OCI-LY1 (cell line): ENCODE measurements around the gene CDC7.
A peak's percentile ranks its signal among the peaks of the same experiment; 100 is the strongest.

ENCODE experiments used
- H2AFZ ChIP-seq: fragments of 200-600 bp; sonication (generic), shearing (Covaris generic); 2 replicates; pipeline ENCODE4 v1.6.0; 2014; ENCODE audit warnings: antibody characterized with exemption, mild to moderate bottlenecking, low read length
- H3F3A ChIP-seq: fragments of 200-600 bp; sonication (generic), shearing (Covaris generic); 2 replicates; pipeline ENCODE4 v1.6.0; 2014; ENCODE audit warnings: mild to moderate bottlenecking, antibody characterized with exemption, low read length, moderate library complexity; ENCODE audit not compliant: insufficient read depth
- H3K27ac ChIP-seq: fragments of 200-600 bp; sonication (generic); 2 replicates; pipeline ENCODE4 v1.5.1; 2014; ENCODE audit warnings: low read length, mixed run types, mild to moderate bottlenecking, low read depth; ENCODE audit not compliant: poor library complexity, severe bottlenecking
- H3K27me3 ChIP-seq: fragments of 200-600 bp; sonication (generic); 2 replicates; pipeline ENCODE4 v1.6.0; 2014; ENCODE audit warnings: antibody characterized with exemption, mild to moderate bottlenecking, low read length, moderate library complexity; ENCODE audit not compliant: insufficient read depth
- H3K36me3 ChIP-seq: fragments of 200-600 bp; sonication (generic); 2 replicates; pipeline ENCODE4 v1.6.1; 2014; ENCODE audit warnings: mild to moderate bottlenecking, antibody characterized with exemption, low read length, moderate library complexity, mixed read lengths; ENCODE audit not compliant: insufficient read depth
- H3K4me1 ChIP-seq: fragments of 200-600 bp; sonication (generic); 2 replicates; pipeline ENCODE4 v1.5.1; 2014; ENCODE audit warnings: mild to moderate bottlenecking, low read length, moderate library complexity; ENCODE audit not compliant: insufficient read depth, severe bottlenecking
- H3K4me2 ChIP-seq: fragments of 200-600 bp; sonication (generic), shearing (Covaris generic); 2 replicates; pipeline ENCODE4 v1.6.1; 2014; ENCODE audit warnings: low read length
- H3K4me3 ChIP-seq: fragments of 200-600 bp; sonication (generic); 2 replicates; pipeline ENCODE4 v1.5.1; 2014; ENCODE audit warnings: low read length, low read depth, mild to moderate bottlenecking, mixed read lengths; ENCODE audit not compliant: poor library complexity, severe bottlenecking
- H3K79me2 ChIP-seq: fragments of 200-600 bp; shearing (Covaris generic); 2 replicates; pipeline ENCODE4 v1.6.1; 2016; ENCODE audit warnings: mixed run types, low read length, mixed read lengths; ENCODE audit not compliant: insufficient read depth
- H3K9ac ChIP-seq: fragments of 200-600 bp; sonication (generic), shearing (Covaris generic); 2 replicates; pipeline ENCODE4 v1.6.1; 2014; ENCODE audit warnings: mild to moderate bottlenecking, low read length, mixed read lengths
- H3K9me2 ChIP-seq: fragments of 200-600 bp; sonication (generic), shearing (Covaris generic); 2 replicates; pipeline ENCODE4 v1.6.1; 2014; ENCODE audit warnings: low read depth, mild to moderate bottlenecking, low read length, mixed read lengths
- H3K9me3 ChIP-seq: fragments of 200-600 bp; shearing (Covaris generic); 2 replicates; pipeline ENCODE4 v1.6.1; 2014; ENCODE audit warnings: low read length, mixed read lengths
- H4K20me1 ChIP-seq: fragments of 200-600 bp; sonication (generic), shearing (Covaris generic); 2 replicates; pipeline ENCODE4 v1.6.0; 2016; ENCODE audit warnings: mild to moderate bottlenecking, low read length; ENCODE audit not compliant: insufficient read depth
- CTCF ChIP-seq: fragments of 200-600 bp; sonication (generic), shearing (Covaris generic); IDR thresholded peaks from 2 replicates; pipeline ENCODE4 v1.5.1; 2017; ENCODE audit warnings: mild to moderate bottlenecking, antibody characterized with exemption, low read length, moderate library complexity, mixed read lengths
- EZH2 ChIP-seq: fragments of 200-600 bp; sonication (generic), shearing (Covaris generic); IDR thresholded peaks from 2 replicates; pipeline ENCODE4 v1.8.0; 2017; ENCODE audit warnings: borderline replicate concordance, mixed run types, mild to moderate bottlenecking, antibody characterized with exemption, low read length, moderate library complexity, mixed read lengths

CDC7 gene

GRCh38 chr1:91501971-91502671 is 1.5 kb downstream of the CDC7 start:
- Histone ChIP-seq H3K27ac (peak overlapping the region; percentile 68), H3K9me3 (no peaks in the 10 kb centered on the region), H2AFZ (no peak overlapping the region), H3K9me2 (no peaks in the 10 kb centered on the region), H3K4me3 (peak overlapping the region; percentile 87), H3K4me2 (peak overlapping the region; percentile 89), H3K4me1 (peaks cover 44% of the 10 kb centered on the region), H4K20me1 (no peaks in the 10 kb centered on the region), H3K79me2 (peaks cover 60% of the 10 kb centered on the region), H3K9ac (peak overlapping the region; percentile 92), H3F3A (no peaks in the 10 kb centered on the region), H3K36me3 (peaks cover 20% of the 10 kb centered on the region; the same call in 1 of the 2 replicates), H3K27me3 (no peaks in the 10 kb centered on the region)
- TF ChIP-seq EZH2: no peak
- no peak for TF ChIP-seq CTCF

- no peaks in the 10 kb centered on the region for H3F3A ChIP-seq
- H3K4me3 ChIP-seq: peak overlapping the region; percentile 87
- H3K79me2 ChIP-seq: peaks cover 65% of the 10 kb centered on the region
- no peaks in the 10 kb centered on the region for H3K27me3 ChIP-seq
- H3K27ac ChIP-seq: no peak overlapping the region
- H3K9me2 ChIP-seq: no peaks in the 10 kb centered on the region
- no peak overlapping the region for H2AFZ ChIP-seq
- peaks cover 44% of the 10 kb centered on the region for H3K4me1 ChIP-seq
- H3K4me2 ChIP-seq: peak overlapping the region; percentile 89
- peak overlapping the region; percentile 92 for H3K9ac ChIP-seq
- H3K36me3 ChIP-seq: peaks cover 20% of the 10 kb centered on the region; the same call in 1 of the 2 replicates
- H4K20me1 ChIP-seq: no peaks in the 10 kb centered on the region
- no peaks in the 10 kb centered on the region for H3K9me3 ChIP-seq
- TF ChIP-seq CTCF (peak; percentile 54), EZH2 (no peak)
These were observed 2.1 kb downstream of the CDC7 start for GRCh38 chr1:91502672-91503184.

- no peaks in the 10 kb centered on the region for H3F3A ChIP-seq
- H4K20me1 ChIP-seq: no peaks in the 10 kb centered on the region
- no peak overlapping the region for H3K27ac ChIP-seq
- peak overlapping the region; percentile 23; the same call in 1 of the 2 replicates for H3K9ac ChIP-seq
- H3K9me3 ChIP-seq: no peaks in the 10 kb centered on the region
- H2AFZ ChIP-seq: no peak overlapping the region
- H3K4me1 ChIP-seq: peaks cover 44% of the 10 kb centered on the region
- H3K4me3 ChIP-seq: peak overlapping the region; percentile 87
- H3K4me2 ChIP-seq: peak overlapping the region; percentile 89
- H3K27me3 ChIP-seq: no peaks in the 10 kb centered on the region
- no peak for TF ChIP-seq EZH2
- TF ChIP-seq CTCF: no peak
- H3K79me2 ChIP-seq: peaks cover 71% of the 10 kb centered on the region
- H3K36me3 ChIP-seq: peaks cover 24% of the 10 kb centered on the region; the same call in 1 of the 2 replicates
- no peaks in the 10 kb centered on the region for H3K9me2 ChIP-seq
These were observed 2.8 kb downstream of the CDC7 start for GRCh38 chr1:91503332-91503900.
